GM12878 (cell line): ENCODE results near the gene SOX3. TPM values are rescaled to one million over a fixed set of nuclear protein-coding genes. Genes with fewer than 3 reads are reported as not detected.

Source experiments
- ATAC-seq: fragments of 200-7000 bp; cut with Tn5 transposase; 3 replicates; pipeline ENCODE4 v1.9.1; 2020; ENCODE audit warnings: mild to moderate bottlenecking, moderate library complexity
- BruUV-seq: library from RNA; stranded (reverse); fragments of 400-500 nt; replicated peaks from 2 replicates; lab custom pipeline; 2021; lab: Mats Ljungman, UMichigan
- CTCF ChIA-PET: fragments of 300-600 bp; sonication (Branson Sonifier 250); formaldehyde crosslinking; extraction: SDS; loops from one replicate; lab custom pipeline; 2021; ENCODE audit warnings: inconsistent platforms; lab: Yijun Ruan, JAX
- POLR2A ChIA-PET: fragments of 350-600 bp; formaldehyde crosslinking; extraction: SDS; loops from one replicate; lab custom pipeline; 2021; ENCODE audit warnings: inconsistent platforms; lab: Charles Lee
- RAD21 ChIA-PET: fragments of 300-600 bp; sonication (Branson Sonifier 250); formaldehyde crosslinking; loops from one replicate; lab custom pipeline; 2023; ENCODE audit warnings: antibody characterized with exemption; ENCODE audit not compliant: unreplicated experiment; lab: Charles Lee
- SMC1A ChIA-PET: fragments of 300-600 bp; sonication (Branson Sonifier 250); formaldehyde crosslinking; loops from one replicate; lab custom pipeline; 2023; ENCODE audit not compliant: unreplicated experiment, uncharacterized antibody; lab: Charles Lee
- DNase-seq: peaks from one replicate; pipeline ENCODE4 v3.0.0-alpha.2; 2011; ENCODE audit warnings: low read depth, low spot score
- FAIRE-seq: peaks from 3 replicates; lab custom pipeline; 2011; peaks lifted over from hg19 to GRCh38; lab: Jason Lieb, UNC
- H2AFZ ChIP-seq: 2 replicates; pipeline ENCODE4 v1.6.0; 2011; ENCODE audit warnings: low read depth, low read length, control low read depth; ENCODE audit not compliant: control insufficient read depth
- H3K27ac ChIP-seq: 2 replicates; pipeline ENCODE4 v1.5.1; 2011; ENCODE audit warnings: control low read depth; ENCODE audit not compliant: control insufficient read depth, insufficient read depth
- H3K27me3 ChIP-seq, 2 experiments: replicated peaks in 1 of 2; 2 replicates each; pipeline versions ENCODE4 v1.6.0 to v1.6.1; 2011; ENCODE audit warnings: low read length in 1 of 2; ENCODE audit not compliant: control insufficient read depth in 2 of 2, insufficient read depth in 2 of 2
- H3K36me3 ChIP-seq, 2 experiments: 2 replicates each; pipeline ENCODE4 v1.5.1; 2011; ENCODE audit warnings: low read length in 1 of 2; ENCODE audit not compliant: control insufficient read depth in 2 of 2, insufficient read depth in 2 of 2
- H3K4me1 ChIP-seq: 2 replicates; pipeline ENCODE4 v1.6.1; 2011; ENCODE audit warnings: mild to moderate bottlenecking, low read length, moderate library complexity, mixed read lengths; ENCODE audit not compliant: control insufficient read depth, insufficient read depth
- H3K4me2 ChIP-seq: 2 replicates; pipeline ENCODE4 v1.6.0; 2011; ENCODE audit warnings: control low read depth; ENCODE audit not compliant: control insufficient read depth, insufficient read depth
- H3K4me3 ChIP-seq: fragments of 200-600 bp; sonication (generic); 2 replicates; pipeline ENCODE4 v1.5.1; 2016
- H3K79me2 ChIP-seq: 2 replicates; pipeline ENCODE4 v1.6.0; 2011; ENCODE audit warnings: low read length; ENCODE audit not compliant: control insufficient read depth, insufficient read depth
- H3K9ac ChIP-seq: 2 replicates; pipeline ENCODE4 v1.8.0; 2011; ENCODE audit warnings: low read length, control low read depth, mixed read lengths; ENCODE audit not compliant: control insufficient read depth, insufficient read depth
- H3K9me3 ChIP-seq: replicated peaks from 3 replicates; pipeline ENCODE4 v1.5.1; 2011; ENCODE audit warnings: mild to moderate bottlenecking, low read length; ENCODE audit not compliant: control insufficient read depth, insufficient read depth
- H4K20me1 ChIP-seq: 2 replicates; pipeline ENCODE4 v1.6.0; 2011; ENCODE audit not compliant: control insufficient read depth, insufficient read depth
- MEF2A ChIP-seq: IDR thresholded peaks from 2 replicates; pipeline ENCODE4 v1.6.1; 2011; ENCODE audit warnings: low read depth, mild to moderate bottlenecking, low read length, moderate library complexity; ENCODE audit not compliant: insufficient read depth
- MEF2B ChIP-seq: fragments of 450-650 bp; IDR thresholded peaks from 2 replicates; pipeline ENCODE4 v1.6.1; 2018; ENCODE audit warnings: mild to moderate bottlenecking, moderate library complexity; ENCODE audit not compliant: partially characterized antibody, poor library complexity, severe bottlenecking
- WGBS: methylation state at CpG from one replicate; pipeline ENCODE4 v1.1.6; 2016; ENCODE audit warnings: low lambda C conversion rate; ENCODE audit not compliant: insufficient replicate concordance, insufficient coverage; ENCODE audit errors: missing lambda C conversion rate; 5-methylcytosine and 5-hydroxymethylcytosine counted together
- in situ Hi-C: fragments of 300-500 bp; cut with MboI; formaldehyde crosslinking; loops from 9 replicates; pipeline ENCODE4 v1.14.3; 2018; ENCODE audit warnings: mixed read lengths
- intact Hi-C: fragments of 100-400 bp; cut with micrococcal nuclease; formaldehyde crosslinking; loops from one replicate; pipeline ENCODE4 v1.14.2; 2022; ENCODE audit not compliant: unreplicated experiment
- polyA plus RNA-seq, 11 experiments: library from polyadenylated mRNA; depleted of rRNA in 4 of 11; unstranded in 6 of 11; stranded (reverse) in 5 of 11; fragments of >200 nt; fragmentation: Nextera tagmentation in 4 of 11; fragmentation: Illumina TruSeq in 1 of 11; extraction: Ambion mirVana in 4 of 11; extraction: Trizol in 1 of 11; gene quantifications; 1 replicate in 1 of 11; 2 replicates in 10 of 11; pipeline versions ENCODE4 v1.2.1 to v1.2.3, GENCODE V29; 2011 to 2016; ENCODE audit warnings: inconsistent platforms in 2 of 11, missing spikeins in 2 of 11, low read depth in 1 of 11
- total RNA-seq, 4 experiments: library from RNA; depleted of rRNA in 3 of 4; stranded (reverse); fragments of >200 nt in 3 of 4; fragmentation: Illumina TruSeq in 1 of 4; extraction: Trizol in 1 of 4; gene quantifications; 2 replicates each; pipeline versions ENCODE4 v1.2.1 to v1.2.3, GENCODE V29; 2013 to 2021
- TF ChIP-seq, protein P1 (sequence below): IDR thresholded peaks from 2 replicates; pipeline ENCODE4 v1.6.1; 2012; ENCODE audit warnings: low read depth, low read length, improper control_type of control experiment

SOX3 gene
- total and polyA plus RNA-seq, 10 of the 15 experiments (the other 5 are each of a cell fraction or from before 2014, with no cell fraction given): not detected

DNA sequence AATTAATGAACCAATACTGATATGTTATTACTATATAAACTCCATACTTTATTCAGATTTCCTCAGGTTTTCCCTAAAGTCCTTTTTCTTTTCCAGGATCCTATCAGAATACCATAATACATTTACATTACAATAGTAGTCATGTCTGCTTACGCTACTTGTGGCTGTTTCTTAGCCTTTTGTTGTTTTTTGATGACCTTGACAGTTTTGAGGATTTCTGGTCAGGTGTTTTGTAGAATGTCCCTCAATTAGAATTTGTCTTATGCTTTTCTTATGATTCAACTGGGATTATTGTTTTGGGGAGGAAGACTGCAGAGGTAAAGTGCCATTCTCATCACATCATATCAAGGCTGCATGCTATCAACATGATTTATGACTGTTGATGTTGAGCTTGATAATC lies 9.1 kb downstream of the SOX3 start:
- FAIRE-seq (no peak), ATAC-seq (no peak), DNase-seq (no peak)
- no peak overlapping the region for H3K4me2 ChIP-seq
- RAD21 ChIA-PET: no interaction called here
- no peaks in the 10 kb centered on the region for H3K9me3 ChIP-seq
- SMC1A ChIA-PET: no interaction called here
- no peaks in the 10 kb centered on the region for H3K4me1 ChIP-seq
- no peak overlapping the region for H3K4me3 ChIP-seq
- in situ Hi-C loops: no loop called here
- intact Hi-C loops: no loop called here
- POLR2A ChIA-PET: no interaction called here
- H4K20me1 ChIP-seq: no peaks in the 10 kb centered on the region
- H3K9ac ChIP-seq: no peak overlapping the region
- H3K36me3 ChIP-seq: no peaks in the 10 kb centered on the region
- no peaks in the 10 kb centered on the region for H3K27me3 ChIP-seq
- WGBS: 86% methylated on average over 1 of the region's 1 CpG
- BruUV-seq: no TSS peak
- no peak overlapping the region for H3K27ac ChIP-seq
- CTCF ChIA-PET: no interaction called here
- no peak for TF ChIP-seq MEF2B
- TF ChIP-seq, protein P1, sequence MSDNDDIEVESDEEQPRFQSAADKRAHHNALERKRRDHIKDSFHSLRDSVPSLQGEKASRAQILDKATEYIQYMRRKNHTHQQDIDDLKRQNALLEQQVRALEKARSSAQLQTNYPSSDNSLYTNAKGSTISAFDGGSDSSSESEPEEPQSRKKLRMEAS: no peak
- no peak overlapping the region for H2AFZ ChIP-seq
- H3K79me2 ChIP-seq: no peaks in the 10 kb centered on the region

DNA sequence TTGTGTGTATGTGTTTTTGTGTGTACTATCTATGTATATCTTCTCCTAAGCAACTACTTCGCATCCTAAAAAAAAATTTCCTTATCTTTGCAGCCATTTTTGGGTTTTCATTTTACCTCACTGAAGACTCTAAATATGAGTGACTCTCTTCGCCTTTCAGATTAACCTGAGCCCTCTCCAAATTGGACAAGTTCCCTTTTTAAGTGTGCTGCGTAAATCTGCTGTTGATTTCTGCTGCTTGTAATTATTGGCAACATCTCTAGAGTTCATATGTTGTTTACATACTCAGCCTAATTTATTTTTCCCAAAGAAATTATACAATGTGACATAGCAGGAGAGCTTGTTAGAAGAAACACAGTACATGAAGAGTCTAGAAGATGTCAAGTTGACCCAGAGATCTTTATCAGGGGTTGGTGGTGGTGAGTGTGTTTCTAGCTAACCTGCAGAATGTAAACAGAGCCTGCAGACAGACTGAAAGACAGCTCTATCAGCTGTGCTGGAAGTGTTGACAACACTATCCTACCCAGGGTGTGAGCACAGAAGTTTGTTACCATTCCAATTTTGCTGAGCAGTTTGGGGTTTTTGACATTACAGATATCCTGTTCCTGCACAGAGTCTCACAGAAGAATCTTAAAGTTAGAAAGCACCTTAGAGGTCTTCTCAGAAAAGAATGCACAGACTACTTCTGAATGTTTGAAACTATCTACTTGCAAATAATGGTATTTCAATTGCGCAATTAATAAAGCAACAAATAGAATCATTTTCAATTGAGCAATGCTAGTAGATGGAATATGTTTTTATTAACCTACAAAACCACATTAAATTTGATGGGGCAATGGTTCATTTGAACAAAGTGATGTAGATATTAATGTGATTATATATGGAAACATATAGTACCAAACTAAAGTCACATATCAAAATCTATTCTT lies 12.5 kb downstream of the SOX3 start:
- ChIA-PET CTCF (no interaction called here), POLR2A (no interaction called here)
- H3K4me3 ChIP-seq: no peak overlapping the region
- TF ChIP-seq MEF2A: no peak
- TF ChIP-seq, all 136 proteins: peak for 0
- DNase-seq: no peak
- Histone ChIP-seq H3K27ac (no peak overlapping the region), H3K9ac (no peak overlapping the region), H3K4me1 (no peaks in the 10 kb centered on the region), H4K20me1 (no peaks in the 10 kb centered on the region), H3K79me2 (no peaks in the 10 kb centered on the region), H3K27me3 (no peaks in the 10 kb centered on the region), H3K9me3 (no peaks in the 10 kb centered on the region), H3K36me3 (no peaks in the 10 kb centered on the region), H2AFZ (no peak overlapping the region), H3K4me2 (no peak overlapping the region)
- intact Hi-C loops: no loop called here
- no peak for FAIRE-seq
- RAD21 ChIA-PET: no interaction called here
- SMC1A ChIA-PET: no interaction called here
- ATAC-seq: no peak
- no TSS peak for BruUV-seq
- in situ Hi-C loops: no loop called here
- WGBS: 9% methylated on average over 4 of the region's 4 CpGs
